ENCODE results near the gene ATAD3B.
A peak's percentile ranks its signal among the peaks of the same experiment; 100 is the strongest.
"Not testable (repeated sequence)": the region's sequence is repeated elsewhere in the genome, so short reads cannot be mapped to it uniquely, and the experiment has no call there.

ATAD3B gene

DNA sequence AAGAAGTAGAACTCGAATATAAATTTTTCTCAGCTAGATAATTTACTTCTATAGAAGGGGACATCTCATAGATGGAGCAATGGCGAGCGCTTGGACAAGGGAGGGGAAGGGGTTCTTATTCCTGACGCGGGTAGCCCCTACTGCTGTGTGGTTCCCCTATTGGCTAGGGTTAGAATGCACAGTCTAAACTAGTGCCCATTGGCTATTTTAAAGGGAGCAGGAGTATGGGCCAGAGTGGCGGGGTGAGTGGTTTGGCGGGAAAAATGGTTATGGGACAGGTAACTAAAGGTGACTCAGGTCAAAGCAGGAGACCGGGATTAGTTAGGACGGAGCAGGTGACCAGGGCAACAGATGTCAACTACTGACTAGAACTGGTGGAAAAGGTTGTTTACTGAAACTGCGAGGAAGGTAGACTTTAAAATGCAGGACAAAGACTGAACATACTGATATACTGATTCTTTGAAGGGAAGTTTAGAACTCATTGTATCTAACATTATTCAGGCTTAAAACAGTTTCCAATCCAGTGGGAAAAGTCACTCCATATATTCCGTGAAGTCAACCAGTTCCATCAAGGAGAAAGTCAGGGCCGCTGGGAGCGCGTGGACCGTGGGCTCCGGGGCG is 39.5 kb downstream of the ATAD3B start:
- DNase-seq (ENCODE audit: low read depth) = peak; percentile 19
- H3K4me3 ChIP-seq (ENCODE audit: control insufficient read depth, low read depth, low read length) = peak overlapping the region; percentile 84
- TF ChIP-seq, protein P1, sequence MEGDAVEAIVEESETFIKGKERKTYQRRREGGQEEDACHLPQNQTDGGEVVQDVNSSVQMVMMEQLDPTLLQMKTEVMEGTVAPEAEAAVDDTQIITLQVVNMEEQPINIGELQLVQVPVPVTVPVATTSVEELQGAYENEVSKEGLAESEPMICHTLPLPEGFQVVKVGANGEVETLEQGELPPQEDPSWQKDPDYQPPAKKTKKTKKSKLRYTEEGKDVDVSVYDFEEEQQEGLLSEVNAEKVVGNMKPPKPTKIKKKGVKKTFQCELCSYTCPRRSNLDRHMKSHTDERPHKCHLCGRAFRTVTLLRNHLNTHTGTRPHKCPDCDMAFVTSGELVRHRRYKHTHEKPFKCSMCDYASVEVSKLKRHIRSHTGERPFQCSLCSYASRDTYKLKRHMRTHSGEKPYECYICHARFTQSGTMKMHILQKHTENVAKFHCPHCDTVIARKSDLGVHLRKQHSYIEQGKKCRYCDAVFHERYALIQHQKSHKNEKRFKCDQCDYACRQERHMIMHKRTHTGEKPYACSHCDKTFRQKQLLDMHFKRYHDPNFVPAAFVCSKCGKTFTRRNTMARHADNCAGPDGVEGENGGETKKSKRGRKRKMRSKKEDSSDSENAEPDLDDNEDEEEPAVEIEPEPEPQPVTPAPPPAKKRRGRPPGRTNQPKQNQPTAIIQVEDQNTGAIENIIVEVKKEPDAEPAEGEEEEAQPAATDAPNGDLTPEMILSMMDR (conservative IDR thresholded peaks at IDR 0.05; ENCODE audit: control insufficient read depth, insufficient read depth, low read depth, low read length) = no peak

DNA sequence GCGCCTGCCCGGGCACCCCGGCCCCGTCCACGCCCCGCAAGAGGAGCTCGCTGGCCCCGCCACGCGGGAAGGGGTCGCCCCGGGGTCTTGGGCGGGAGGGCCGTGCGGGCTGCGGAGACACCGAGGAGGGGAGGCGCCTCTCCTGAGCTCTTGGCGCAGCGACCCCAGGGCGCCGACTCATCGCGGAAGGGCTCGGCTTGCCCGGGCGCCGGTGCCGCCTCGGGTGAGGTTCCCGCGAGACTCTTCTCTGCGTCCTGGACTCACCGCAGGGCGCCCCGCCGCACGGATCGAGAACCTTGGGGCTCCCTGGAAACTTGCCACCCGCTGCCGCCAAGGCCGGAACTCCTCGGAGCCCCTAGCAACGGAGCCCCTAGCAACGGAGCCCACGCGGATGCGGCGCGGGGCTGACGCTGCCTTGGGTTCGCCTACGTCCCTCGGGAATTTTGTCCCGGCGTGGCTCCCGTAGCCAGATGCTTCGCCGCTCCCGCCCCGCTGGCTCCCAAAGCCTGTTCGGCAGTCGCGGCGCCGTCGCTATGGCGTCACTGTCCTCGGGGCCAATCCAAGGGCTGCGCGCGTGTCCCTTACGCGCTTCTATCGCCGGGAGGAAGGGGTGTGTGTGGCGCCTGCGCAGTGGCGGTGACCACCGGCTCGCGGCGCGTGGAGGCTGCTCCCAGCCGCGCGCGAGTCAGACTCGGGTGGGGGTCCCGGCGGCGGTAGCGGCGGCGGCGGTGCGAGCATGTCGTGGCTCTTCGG is 40.1 kb downstream of the ATAD3B start, which contains the start of gene ATAD3A:
TSS of gene ATAD3A (plus strand) at position 630 of the 753 bp plus-strand sequence. CDS start at position 737, 107 bp downstream.
- H3K4me3 ChIP-seq (ENCODE audit: control insufficient read depth, low read depth, low read length) = peak within 1 kb of the TSS; percentile 84
- peak; percentile 97 for DNase-seq (ENCODE audit: low read depth)
- TF ChIP-seq, protein P1 (conservative IDR thresholded peaks at IDR 0.05; ENCODE audit: control insufficient read depth, insufficient read depth, low read depth, low read length) = no peak

DNA sequence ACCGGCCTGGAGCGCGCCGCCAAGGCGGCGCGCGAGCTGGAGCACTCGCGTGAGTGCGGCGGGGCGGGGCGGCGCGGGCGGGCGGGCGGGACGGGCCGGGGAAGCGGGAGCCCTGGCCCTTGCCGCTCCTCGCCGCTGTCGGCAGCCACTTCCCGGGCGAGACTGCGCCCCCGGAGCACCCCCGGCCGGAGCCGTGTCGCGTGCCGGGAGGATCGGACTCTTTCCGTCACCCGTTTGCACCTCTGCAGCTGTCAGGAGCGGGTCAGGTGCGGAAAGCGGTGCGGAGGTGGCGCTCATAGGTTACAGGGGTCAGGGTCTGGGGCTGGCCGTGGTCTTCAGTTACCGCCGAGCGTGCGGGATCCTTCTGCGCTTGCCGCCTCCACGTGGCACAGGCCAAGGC is 40.9 kb downstream of the ATAD3B start:
- DNase-seq (ENCODE audit: low read depth) = not testable (repeated sequence)
- H3K4me3 ChIP-seq (ENCODE audit: control insufficient read depth, low read depth, low read length) = peak overlapping the region; percentile 48

DNA sequence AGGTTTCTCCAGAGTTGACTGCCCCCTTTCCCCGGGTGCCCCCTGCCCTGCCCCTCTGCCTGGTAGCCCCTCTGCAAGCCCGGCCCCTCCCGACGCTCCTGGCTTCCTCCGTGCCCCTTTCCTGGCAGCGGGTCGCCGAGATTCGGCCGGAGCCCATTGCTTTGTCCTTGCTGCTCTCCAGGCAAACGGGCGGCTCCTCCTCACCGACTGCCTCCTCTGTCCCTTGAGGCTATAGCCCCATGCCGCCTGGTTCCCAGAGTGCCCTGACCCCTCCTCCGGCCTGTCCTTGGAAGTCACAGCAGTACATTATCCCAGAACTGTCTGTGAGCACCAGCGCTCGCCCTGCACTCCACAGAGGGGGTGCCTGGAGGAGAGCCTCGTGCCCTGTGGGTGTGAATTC is 42.1 kb downstream of the ATAD3B start:
- peak overlapping the region; percentile 31 for H3K4me3 ChIP-seq (ENCODE audit: control insufficient read depth, low read depth, low read length)
- not testable (repeated sequence) for DNase-seq (ENCODE audit: low read depth)

DNA sequence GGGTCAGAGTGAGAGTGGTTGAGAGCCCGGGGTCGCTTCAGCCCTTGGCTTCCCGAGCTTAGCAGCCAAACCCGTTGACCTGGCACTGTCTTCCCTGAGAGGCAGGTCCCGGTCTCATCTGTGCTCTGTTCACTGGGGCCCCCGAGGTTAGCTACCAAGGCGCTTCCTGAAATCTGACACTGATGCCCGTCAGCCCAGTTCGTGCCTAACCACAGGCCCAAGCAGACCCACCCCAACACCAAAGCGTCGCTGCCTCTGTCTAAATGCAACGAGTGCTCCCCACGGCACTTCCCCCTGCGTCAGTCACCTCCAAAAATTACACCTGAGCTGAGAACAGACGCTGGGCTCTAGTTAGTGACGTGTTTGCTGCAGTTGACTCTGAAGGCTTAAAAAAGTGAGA is 42.8 kb downstream of the ATAD3B start:
- H3K4me3 ChIP-seq (ENCODE audit: control insufficient read depth, low read depth, low read length); DNase-seq (ENCODE audit: low read depth): not testable (repeated sequence)

DNA sequence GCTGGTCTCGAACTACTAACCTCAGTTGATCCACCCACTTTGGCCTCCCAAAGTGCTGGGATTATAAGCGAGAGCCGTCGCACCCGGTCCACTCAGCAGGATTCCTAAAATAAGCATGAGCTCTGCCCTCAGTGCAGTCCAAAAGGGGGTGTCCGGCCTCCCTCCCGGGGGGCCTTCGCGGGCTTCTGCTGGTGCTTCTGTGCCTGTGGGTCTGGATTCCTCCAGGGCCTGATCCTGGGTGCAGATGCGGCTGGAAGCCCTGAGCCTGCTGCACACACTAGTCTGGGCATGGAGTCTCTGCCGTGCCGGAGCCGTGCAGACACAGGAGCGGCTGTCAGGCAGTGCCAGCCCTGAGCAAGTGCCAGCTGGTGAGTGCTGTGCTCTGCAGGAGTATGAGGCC is 45.4 kb downstream of the ATAD3B start:
- not testable (repeated sequence) for DNase-seq (ENCODE audit: low read depth); H3K4me3 ChIP-seq (ENCODE audit: control insufficient read depth, low read depth, low read length)

DNA sequence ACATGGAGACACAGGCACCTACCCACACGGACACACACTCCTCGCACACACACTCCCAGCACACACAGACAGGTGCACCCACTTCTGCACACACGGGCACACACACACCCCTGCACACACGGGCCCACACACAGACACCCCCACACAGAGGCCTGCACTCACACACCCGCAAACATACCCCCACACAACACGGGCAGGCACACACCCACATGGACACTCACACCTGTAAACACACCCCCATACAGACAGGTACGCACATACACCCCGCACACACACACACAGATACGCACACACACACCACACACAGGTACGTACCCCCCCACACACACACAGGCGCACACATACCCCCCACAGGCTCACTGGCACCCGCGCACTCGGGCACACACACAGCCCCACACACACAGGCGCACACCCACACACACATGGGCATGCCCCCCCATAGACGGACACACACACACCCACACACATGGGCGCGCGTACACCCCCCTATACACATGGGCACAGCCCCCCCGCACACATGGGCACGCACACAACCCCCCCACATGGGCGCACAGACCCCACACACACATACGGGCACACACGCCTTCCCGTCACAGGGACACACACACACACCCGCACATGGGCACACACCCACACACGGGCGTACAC is 46.5 kb downstream of the ATAD3B start:
- TF ChIP-seq, protein P1 (conservative IDR thresholded peaks at IDR 0.05; ENCODE audit: control insufficient read depth, insufficient read depth, low read depth, low read length) = no peak
- H3K4me3 ChIP-seq (ENCODE audit: control insufficient read depth, low read depth, low read length) = no peak overlapping the region
- DNase-seq (ENCODE audit: low read depth) = no peak

DNA sequence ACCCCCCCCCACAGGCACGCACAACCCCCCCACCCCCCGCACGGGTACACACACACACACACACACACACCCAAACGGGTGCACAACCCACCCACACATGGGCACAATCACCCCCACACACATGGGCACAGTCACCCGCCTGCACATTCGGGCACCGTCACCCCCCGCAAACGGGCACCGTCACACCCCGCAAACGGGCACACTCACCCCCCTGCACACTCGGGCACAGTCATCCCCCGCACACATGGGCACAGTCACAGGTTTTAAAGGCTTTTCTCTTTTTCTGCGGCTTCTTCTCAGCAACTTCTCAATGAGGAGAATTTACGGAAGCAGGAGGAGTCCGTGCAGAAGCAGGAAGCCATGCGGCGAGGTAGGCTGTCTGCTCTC is 47.0 kb downstream of the ATAD3B start:
- DNase-seq (ENCODE audit: low read depth); H3K4me3 ChIP-seq (ENCODE audit: control insufficient read depth, low read depth, low read length): not testable (repeated sequence)

DNA sequence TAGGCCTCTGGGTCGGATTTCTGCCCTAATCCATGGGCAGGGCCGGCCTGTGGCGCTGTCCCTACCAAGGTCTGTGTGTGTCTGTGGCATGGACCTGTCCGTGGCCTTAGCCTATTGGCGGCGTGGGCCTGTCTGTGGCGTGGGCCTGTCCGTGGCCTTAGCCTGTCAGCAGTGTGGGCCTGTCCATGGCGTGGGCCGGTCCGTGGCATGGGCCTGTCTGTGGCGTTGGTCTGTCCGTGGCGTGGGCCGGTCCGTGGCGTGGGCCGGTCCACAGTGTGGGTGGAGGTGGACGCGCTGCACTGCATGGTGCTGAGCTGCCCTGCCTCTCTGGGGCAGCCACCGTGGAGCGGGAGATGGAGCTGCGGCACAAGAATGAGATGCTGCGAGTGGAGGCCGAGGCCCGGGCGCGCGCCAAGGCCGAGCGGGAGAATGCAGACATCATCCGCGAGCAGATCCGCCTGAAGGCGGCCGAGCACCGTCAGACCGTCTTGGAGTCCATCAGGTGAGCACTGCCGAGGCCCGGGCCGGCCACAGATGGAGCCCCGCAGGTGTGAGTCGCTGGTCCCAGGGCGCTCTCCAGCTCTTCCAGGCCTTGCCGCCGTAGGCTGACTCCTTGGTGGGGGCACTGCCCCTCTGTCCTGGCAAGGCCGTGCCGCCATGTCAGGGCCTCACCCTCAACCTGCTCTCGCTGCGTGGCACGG is 48.4 kb downstream of the ATAD3B start:
- H3K4me3 ChIP-seq (ENCODE audit: control insufficient read depth, low read depth, low read length); DNase-seq (ENCODE audit: low read depth): not testable (repeated sequence)
